Loucy (cell line): Measurements from ENCODE around the gene FHIT.

Source experiments
- H2AFZ ChIP-seq: fragments of 200-600 bp; sonication (generic); 2 replicates; pipeline ENCODE4 v1.6.0; 2016; ENCODE audit warnings: antibody characterized with exemption, mild to moderate bottlenecking, low read length, moderate library complexity
- H3F3A ChIP-seq: fragments of 200-600 bp; 2 replicates; pipeline ENCODE4 v1.6.0; 2016; ENCODE audit warnings: antibody characterized with exemption, low read depth, mild to moderate bottlenecking
- H3K27me3 ChIP-seq: fragments of 200-600 bp; sonication (generic); 2 replicates; pipeline ENCODE4 v1.6.1; 2014; ENCODE audit warnings: low read length, mild to moderate bottlenecking; ENCODE audit not compliant: insufficient read depth, poor library complexity, severe bottlenecking
- H3K36me3 ChIP-seq: fragments of 200-600 bp; sonication (generic); 2 replicates; pipeline ENCODE4 v1.6.1; 2016; ENCODE audit warnings: low read length; ENCODE audit not compliant: insufficient read depth
- H3K4me1 ChIP-seq: fragments of 200-600 bp; sonication (generic); 2 replicates; pipeline ENCODE4 v1.5.1; 2014; ENCODE audit warnings: low read length, mild to moderate bottlenecking; ENCODE audit not compliant: insufficient read depth, poor library complexity, severe bottlenecking
- H3K4me2 ChIP-seq: fragments of 200-600 bp; sonication (generic); 2 replicates; pipeline ENCODE4 v1.6.0; 2014; ENCODE audit warnings: antibody characterized with exemption, low read length, low read depth, mild to moderate bottlenecking; ENCODE audit not compliant: poor library complexity, severe bottlenecking
- H3K4me3 ChIP-seq: fragments of 200-600 bp; sonication (generic); 2 replicates; pipeline ENCODE4 v1.5.1; 2014; ENCODE audit warnings: low read length, mild to moderate bottlenecking, mixed read lengths; ENCODE audit not compliant: poor library complexity, severe bottlenecking
- H3K79me2 ChIP-seq: fragments of 200-600 bp; sonication (generic); 2 replicates; pipeline ENCODE4 v1.6.1; 2014; ENCODE audit warnings: low read length; ENCODE audit not compliant: insufficient read depth
- H3K9ac ChIP-seq: fragments of 200-600 bp; sonication (generic); 2 replicates; pipeline ENCODE4 v1.6.0; 2014; ENCODE audit warnings: mild to moderate bottlenecking, low read depth, low read length, moderate library complexity; ENCODE audit not compliant: poor library complexity, severe bottlenecking
- H3K9me2 ChIP-seq: fragments of 200-600 bp; sonication (generic); replicated peaks from 2 replicates; pipeline ENCODE4 v1.6.1; 2016; ENCODE audit warnings: low read depth, low read length, mixed read lengths
- H3K9me3 ChIP-seq: fragments of 200-600 bp; sonication (generic); 2 replicates; pipeline ENCODE4 v1.6.1; 2014; ENCODE audit warnings: mild to moderate bottlenecking, antibody characterized with exemption, low read length, low read depth; ENCODE audit not compliant: insufficient read depth
- H4K20me1 ChIP-seq: fragments of 200-600 bp; sonication (generic); 2 replicates; pipeline ENCODE4 v1.6.0; 2014; ENCODE audit warnings: antibody characterized with exemption, low read length, mild to moderate bottlenecking; ENCODE audit not compliant: insufficient read depth, poor library complexity, severe bottlenecking
- CTCF ChIP-seq: fragments of 200-600 bp; sonication (generic); conservative IDR thresholded peaks from 2 replicates; pipeline ENCODE4 v1.5.1; 2014; ENCODE audit warnings: mild to moderate bottlenecking, antibody characterized with exemption, low read length
- EZH2phosphoT487 ChIP-seq: fragments of 200-600 bp; IDR thresholded peaks from 2 replicates; pipeline ENCODE4 v1.6.1; 2018; ENCODE audit warnings: antibody characterized with exemption, mild to moderate bottlenecking, moderate library complexity, borderline replicate concordance

Gene FHIT

GRCh38 chr3:60854791-60855190 lies 396.5 kb downstream of the FHIT start:
- Histone ChIP-seq H3K79me2 (no peaks in the 10 kb centered on the region), H3K27me3 (no peaks in the 10 kb centered on the region), H3K4me2 (no peak overlapping the region), H3K9me2 (no peaks in the 10 kb centered on the region), H3K9me3 (no peaks in the 10 kb centered on the region), H3K4me3 (no peak overlapping the region), H3K9ac (no peak overlapping the region), H2AFZ (no peak overlapping the region), H3K4me1 (no peaks in the 10 kb centered on the region), H3K36me3 (no peaks in the 10 kb centered on the region), H3F3A (no peaks in the 10 kb centered on the region), H4K20me1 (no peaks in the 10 kb centered on the region)
- no peak for TF ChIP-seq EZH2phosphoT487
- TF ChIP-seq CTCF: no peak

GRCh38 chr3:60847791-60848190 lies 403.5 kb downstream of the FHIT start:
- Histone ChIP-seq H3K36me3 (no peaks in the 10 kb centered on the region), H3K9ac (no peak overlapping the region), H3K79me2 (no peaks in the 10 kb centered on the region), H3K27me3 (no peaks in the 10 kb centered on the region), H3K9me2 (no peaks in the 10 kb centered on the region), H3K4me1 (no peaks in the 10 kb centered on the region), H2AFZ (no peak overlapping the region), H3K9me3 (no peaks in the 10 kb centered on the region), H3K4me3 (no peak overlapping the region), H3K4me2 (no peak overlapping the region), H4K20me1 (no peaks in the 10 kb centered on the region), H3F3A (no peaks in the 10 kb centered on the region)
- no peak for TF ChIP-seq CTCF
- no peak for TF ChIP-seq EZH2phosphoT487

GRCh38 chr3:60844256-60844655 lies 407.0 kb downstream of the FHIT start:
- Histone ChIP-seq H2AFZ (no peak overlapping the region), H3K9me2 (no peaks in the 10 kb centered on the region), H3F3A (no peaks in the 10 kb centered on the region), H3K4me1 (no peaks in the 10 kb centered on the region), H3K79me2 (no peaks in the 10 kb centered on the region), H3K4me2 (no peak overlapping the region), H3K9me3 (no peaks in the 10 kb centered on the region), H3K36me3 (no peaks in the 10 kb centered on the region), H3K9ac (no peak overlapping the region), H3K27me3 (no peaks in the 10 kb centered on the region), H3K4me3 (no peak overlapping the region), H4K20me1 (no peaks in the 10 kb centered on the region)
- TF ChIP-seq CTCF (no peak), EZH2phosphoT487 (no peak)
